Heart left ventricle (tissue), 13 donors: ENCODE results near the gene ELMO2.

Experiments used
- CTCF ChIP-seq, 12 donors: fragments of 200-600 bp; sonication (generic) in 4 of 12; IDR thresholded peaks; one replicate each; pipeline versions ENCODE4 v1.5.0 to v1.8.0; 2018 to 2022; ENCODE audit warnings: antibody characterized with exemption in 12 of 12, mild to moderate bottlenecking in 5 of 12
- POLR2A ChIP-seq, 2 donors: fragments of 450-650 bp; IDR thresholded peaks; one replicate each; pipeline ENCODE4 v1.6.1; 2017; ENCODE audit warnings: antibody characterized with exemption in 2 of 2, mild to moderate bottlenecking in 2 of 2, moderate library complexity in 2 of 2
- donor health status: ischemic (EF 13 %, LVEDD 7.1; RV severe dilation, severe dysfunction).
- donor health status: DM: no; HTN: yes; CAD: no.
- donor health status: DM: no; HTN: no; CAD: no.
- donor health status: ischemic (EF 25% LVEDD 6.9; RV normal size, moderate dysfunction).
- donor health status: ischemic (EF 25% LVEDD 5.7; RV mildly dilated, moderate dysfunction).
- donor health status: ischemic (EF 35%, LVEDD 5.7; RV mildly dilated, moderate dysfunction).
- donor health status: nonischemic (EF 11% LVEDD 7.7; RV severe dilation, severe dysfunction).
- donor health status: DM: yes; HTN: yes; CAD: no.
- donor health status: PGD.
- donor health status: ischemic (EF 29% LVEDD 5.4; RV normal size, mild dysfunction).
- donor health status: nonischemic (EF 23%, LVEDD 6.1; RV moderate dilation, normal function).

GRCh38 chr20:46331611-46332361, 74.6 kb downstream of the ELMO2 start:
- no peak for TF ChIP-seq CTCF (IDR thresholded peaks at IDR 0.05)
- no peak for TF ChIP-seq POLR2A (IDR thresholded peaks at IDR 0.05)
